Gastroesophageal sphincter (tissue), 3 donors: ENCODE data around the gene CPAMD8.

Source experiments
- CTCF ChIP-seq, 4 experiments: fragments of 200-600 bp in 2 of 4; fragments of 450-650 bp in 2 of 4; sonication (generic) in 1 of 4; IDR thresholded peaks; one replicate each; pipeline ENCODE4 v1.5.1; 2017 to 2019; ENCODE audit warnings: antibody characterized with exemption in 4 of 4, mild to moderate bottlenecking in 2 of 4, moderate library complexity in 2 of 4
- POLR2AphosphoS5 ChIP-seq: sonication (generic); formaldehyde crosslinking; IDR thresholded peaks from one replicate; pipeline ENCODE4 v1.6.1; 2017; ENCODE audit warnings: antibody characterized with exemption

DNA sequence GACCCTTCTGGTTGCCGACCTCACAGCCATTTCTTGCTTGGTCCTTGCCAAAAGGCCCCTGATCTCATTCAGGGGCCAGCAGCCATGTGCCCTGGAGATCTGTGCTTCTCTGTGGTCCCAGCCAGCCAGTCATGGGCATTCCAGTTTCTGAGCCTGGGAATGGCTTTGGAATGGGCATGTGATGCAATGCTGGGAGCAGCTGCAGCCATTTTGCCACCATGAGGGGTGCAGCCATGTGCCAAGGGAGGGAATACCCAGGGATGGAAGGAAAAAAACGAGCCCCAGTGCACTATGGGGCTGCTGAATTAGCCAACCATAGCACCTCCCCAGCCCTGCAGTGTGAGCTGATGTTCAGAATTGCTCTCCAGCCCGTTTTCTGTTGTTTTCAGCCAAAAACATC, 111.5 kb downstream of the CPAMD8 start:
- no peak for TF ChIP-seq CTCF (IDR thresholded peaks at IDR 0.05)
- no peak for TF ChIP-seq POLR2AphosphoS5
